ENCODE measurements around the gene STPG3.

Gene STPG3

GRCh38 chr9:137278721-137279711 lies 27.9 kb downstream of the STPG3 start:
- no peak for DNase-seq (ENCODE audit: low read depth in 2 of 2)

- no peak for DNase-seq (ENCODE audit: low read depth in 2 of 2)
Observed at GRCh38 chr9:137279741-137280473, 28.8 kb downstream of the STPG3 start.

- no peak for DNase-seq (ENCODE audit: low read depth in 2 of 2)
Observed at GRCh38 chr9:137280474-137281344, 29.6 kb downstream of the STPG3 start.

GRCh38 chr9:137281345-137282116 lies 30.4 kb downstream of the STPG3 start:
- DNase-seq (ENCODE audit: low read depth in 2 of 2) = no peak

GRCh38 chr9:137286975-137287383 lies 35.9 kb downstream of the STPG3 start:
- DNase-seq (ENCODE audit: low read depth in 2 of 2) = no peak

GRCh38 chr9:137293094-137293481 lies 42.0 kb downstream of the STPG3 start:
- no peak for DNase-seq (ENCODE audit: low read depth in 2 of 2)

GRCh38 chr9:137293482-137294090 lies 42.5 kb downstream of the STPG3 start:
- DNase-seq (ENCODE audit: low read depth in 2 of 2) = no peak

- DNase-seq (ENCODE audit: low read depth in 2 of 2) = no peak
Observed at GRCh38 chr9:137294091-137294680, 43.1 kb downstream of the STPG3 start.

GRCh38 chr9:137294681-137295237 lies 43.7 kb downstream of the STPG3 start:
- DNase-seq (ENCODE audit: low read depth in 2 of 2) = no peak

GRCh38 chr9:137295238-137295811 lies 44.2 kb downstream of the STPG3 start:
- no peak for DNase-seq (ENCODE audit: low read depth in 2 of 2)

GRCh38 chr9:137295849-137296669 lies 45.0 kb downstream of the STPG3 start:
- no peak for DNase-seq (ENCODE audit: low read depth in 2 of 2)

- no peak for DNase-seq (ENCODE audit: low read depth in 2 of 2)
Observed at GRCh38 chr9:137296670-137297664, 45.9 kb downstream of the STPG3 start.

GRCh38 chr9:137297966-137298365 lies 46.9 kb downstream of the STPG3 start:
- no peak for DNase-seq (ENCODE audit: low read depth in 2 of 2)

GRCh38 chr9:137298401-137299202 lies 47.5 kb downstream of the STPG3 start:
- DNase-seq (ENCODE audit: low read depth in 2 of 2) = no peak

GRCh38 chr9:137299203-137299565 lies 48.1 kb downstream of the STPG3 start:
- no peak for DNase-seq (ENCODE audit: low read depth in 2 of 2)

GRCh38 chr9:137299938-137300337 lies 48.9 kb downstream of the STPG3 start:
- no peak for DNase-seq (ENCODE audit: low read depth in 2 of 2)

Measured in stimulated activated CD8-positive, alpha-beta memory T cell treated with anti-CD3 and anti-CD28 coated beads, Interleukin-7, amount 100 ng/mL, for 1 hour (primary cell).